HG02852 (cell line): ENCODE measurements around the gene GABPA.
"Not testable (repeated sequence)": the region's sequence is repeated elsewhere in the genome, so short reads cannot be mapped to it uniquely, and the experiment has no call there.

Experiments used
- ATAC-seq: cut with Tn5 transposase; IDR thresholded peaks from one replicate; pipeline ENCODE4 v1.9.1; 2021; ENCODE audit warnings: mild to moderate bottlenecking, moderate library complexity; ENCODE audit not compliant: unreplicated experiment

The GABPA gene

DNA sequence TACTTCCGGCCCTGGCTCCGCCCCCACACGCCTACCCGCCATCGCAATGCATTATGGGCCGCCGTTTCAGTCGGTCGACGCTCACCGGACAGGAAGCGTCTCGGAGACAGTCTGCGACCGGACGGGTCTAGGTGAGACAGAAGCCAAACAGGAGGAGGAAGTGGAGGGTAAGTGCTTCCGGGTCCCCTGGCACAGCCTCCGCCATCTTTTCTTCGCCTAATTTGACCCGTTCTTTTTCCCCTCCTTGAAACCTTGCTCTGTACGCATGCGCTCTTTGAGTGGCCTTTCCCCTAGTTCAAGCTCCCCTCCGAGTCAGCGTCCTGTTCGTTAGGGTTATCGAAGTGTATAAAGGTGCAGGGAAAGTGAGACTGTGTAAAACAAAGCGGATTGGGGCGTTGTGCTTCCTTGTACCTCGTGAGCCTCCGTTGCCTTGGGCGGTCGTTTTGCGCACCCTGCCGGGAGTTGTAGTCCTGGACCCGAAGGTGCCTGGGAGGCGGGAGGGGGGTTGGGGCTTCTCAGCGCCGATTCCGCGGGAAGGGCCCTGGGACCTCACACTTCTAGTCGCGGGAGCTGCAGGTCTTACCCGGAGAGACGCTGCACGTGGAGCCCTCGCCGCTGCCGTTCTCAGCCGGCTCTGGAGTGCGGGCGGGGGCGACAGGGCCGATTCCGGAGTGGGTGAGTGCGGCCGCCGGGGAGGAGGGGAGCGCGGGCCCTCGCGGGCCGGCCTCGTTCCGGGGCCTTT is at the start of gene GABPA, which contains the start of gene ATP5PF:
GABPA (plus strand) TSS at position 69 of the 742 bp plus-strand sequence. CDS start 6,627 bp downstream, outside the sequence.
ATP5PF (minus strand) TSS at position 1 of the 742 bp plus-strand sequence. CDS start 5,110 bp downstream, outside the sequence.
- peak; percentile 85 for ATAC-seq

DNA sequence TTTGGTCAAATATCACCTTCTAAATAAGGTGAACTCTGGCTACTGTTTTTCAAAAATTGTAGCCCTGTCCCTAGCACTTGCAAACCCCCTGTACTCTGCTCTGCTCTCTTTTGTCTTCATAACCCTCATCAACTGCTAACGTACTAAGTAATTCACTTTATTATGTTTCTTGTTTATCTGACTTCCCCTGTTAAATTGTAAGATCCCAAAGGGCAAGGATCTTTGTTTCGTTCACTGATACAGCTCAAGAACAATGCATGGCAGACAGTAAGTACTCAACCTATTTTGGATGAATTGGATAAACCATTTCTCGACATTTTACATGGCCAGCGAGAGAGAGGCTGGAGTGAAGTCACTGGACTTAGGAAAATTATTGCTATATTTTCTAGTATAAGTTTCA is 47.0 kb upstream of the GABPA start:
- no peak for ATAC-seq

GRCh38 chr21:25688275-25689155 is 46.3 kb upstream of the GABPA start:
- ATAC-seq = no peak

GRCh38 chr21:25689226-25689625 is 45.5 kb upstream of the GABPA start:
- ATAC-seq = no peak

GRCh38 chr21:25691976-25692375 is 42.8 kb upstream of the GABPA start:
- ATAC-seq = no peak

GRCh38 chr21:25695461-25695860 is 39.3 kb upstream of the GABPA start:
- ATAC-seq = not testable (repeated sequence)

- ATAC-seq = no peak
Observed at GRCh38 chr21:25700741-25701140, 34.0 kb upstream of the GABPA start.

GRCh38 chr21:25701529-25701928 is 33.2 kb upstream of the GABPA start:
- ATAC-seq = no peak

DNA sequence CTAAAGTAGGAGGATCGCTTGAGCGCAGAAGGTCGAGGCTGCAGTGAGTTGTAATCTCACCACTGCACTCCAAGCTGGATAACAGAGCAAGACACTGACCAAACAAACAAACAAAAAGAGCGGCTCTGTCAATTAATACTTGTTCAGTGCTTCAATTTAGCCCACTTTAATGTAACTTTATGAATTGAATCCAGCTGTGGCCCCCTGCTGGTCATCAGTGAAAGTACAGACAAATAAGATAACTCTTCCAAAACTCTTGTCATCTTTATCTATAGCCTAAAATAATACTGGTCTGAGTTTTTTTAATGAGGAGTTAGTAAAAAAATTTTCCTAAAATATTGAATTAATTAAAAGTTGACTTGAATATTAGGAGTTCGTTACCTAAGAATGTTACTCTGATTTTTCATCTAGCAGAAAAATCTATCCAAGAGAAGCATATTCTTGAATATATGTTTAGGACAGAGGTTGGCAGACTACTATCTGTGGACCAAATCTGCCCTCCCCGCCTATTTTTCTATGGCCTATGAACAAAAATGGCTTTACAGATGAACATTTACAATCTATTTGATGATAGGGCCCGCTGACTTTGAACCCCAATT is 26.2 kb upstream of the GABPA start:
- ATAC-seq = no peak

GRCh38 chr21:25709684-25710265 is 25.0 kb upstream of the GABPA start:
- ATAC-seq = no peak

- no peak for ATAC-seq
Observed at GRCh38 chr21:25710550-25710949, 24.2 kb upstream of the GABPA start.

DNA sequence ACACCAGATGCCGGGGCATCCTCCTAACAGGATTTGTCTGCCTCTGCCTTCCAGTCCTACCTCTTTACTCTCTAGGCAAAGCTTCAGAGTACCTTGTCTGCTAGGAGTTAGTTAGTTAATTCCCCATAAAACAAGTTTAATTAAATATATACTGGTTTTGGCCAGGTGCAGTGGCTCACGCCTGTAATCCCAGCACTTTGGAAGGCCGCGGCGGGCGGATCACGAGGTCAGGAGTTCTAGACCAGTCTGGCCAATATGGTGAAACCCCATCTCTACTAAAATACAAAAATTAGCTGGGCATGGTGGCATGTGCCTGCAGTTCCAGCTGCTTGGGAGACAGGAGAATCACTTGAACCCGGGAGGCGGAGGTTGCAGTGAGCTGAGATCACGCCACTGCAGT is 20.7 kb upstream of the GABPA start:
- ATAC-seq = not testable (repeated sequence)

DNA sequence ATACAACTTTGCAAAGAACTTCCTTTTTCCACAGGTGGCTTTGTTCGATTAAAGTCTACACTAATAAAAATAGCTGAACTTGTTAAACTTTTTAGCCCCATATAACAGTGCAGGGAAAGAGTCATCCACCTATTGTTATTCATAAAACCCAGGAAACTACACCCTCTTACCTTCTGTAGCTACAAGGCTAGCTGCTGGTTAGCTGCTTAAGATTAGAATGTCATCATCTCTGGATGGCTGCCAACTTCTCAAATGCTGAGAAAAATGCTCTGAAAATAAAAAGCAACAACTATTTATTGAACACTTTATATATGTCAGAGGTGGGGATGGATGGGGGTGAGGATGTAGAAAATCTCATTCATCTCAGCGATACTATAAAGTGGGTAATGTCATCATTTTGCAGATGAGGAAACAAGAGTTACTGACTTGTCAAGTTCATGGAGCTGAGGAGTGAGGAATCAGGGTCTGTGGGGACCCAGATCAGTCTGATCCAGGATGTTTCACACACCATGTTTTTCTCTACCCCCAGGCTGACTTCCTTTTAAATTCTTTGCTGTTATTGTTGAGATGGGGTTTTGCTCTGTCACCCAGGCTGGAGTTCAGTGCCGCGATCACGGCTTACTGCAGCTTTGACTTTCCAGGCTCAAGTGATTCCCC is 17.2 kb upstream of the GABPA start:
- ATAC-seq = no peak

DNA sequence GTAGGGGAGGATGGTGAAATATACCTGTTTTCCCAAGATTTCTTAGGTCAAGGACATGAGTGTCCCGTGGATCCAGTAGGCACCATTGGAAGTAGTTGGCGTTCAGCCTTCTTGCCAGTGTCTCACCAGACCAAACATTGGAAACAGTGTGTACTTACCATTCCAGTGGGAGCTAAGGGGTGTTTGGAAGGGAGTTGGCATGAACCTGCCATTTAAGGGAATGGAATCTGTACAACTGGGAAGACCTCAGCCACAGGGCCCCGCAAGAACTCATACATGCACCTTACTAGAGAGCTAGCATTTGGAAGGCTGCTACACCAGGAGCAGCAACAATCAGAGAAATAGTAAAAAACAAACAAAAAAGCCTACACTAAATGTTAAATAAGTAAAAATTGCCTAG is 12.8 kb upstream of the GABPA start:
- ATAC-seq = no peak

DNA sequence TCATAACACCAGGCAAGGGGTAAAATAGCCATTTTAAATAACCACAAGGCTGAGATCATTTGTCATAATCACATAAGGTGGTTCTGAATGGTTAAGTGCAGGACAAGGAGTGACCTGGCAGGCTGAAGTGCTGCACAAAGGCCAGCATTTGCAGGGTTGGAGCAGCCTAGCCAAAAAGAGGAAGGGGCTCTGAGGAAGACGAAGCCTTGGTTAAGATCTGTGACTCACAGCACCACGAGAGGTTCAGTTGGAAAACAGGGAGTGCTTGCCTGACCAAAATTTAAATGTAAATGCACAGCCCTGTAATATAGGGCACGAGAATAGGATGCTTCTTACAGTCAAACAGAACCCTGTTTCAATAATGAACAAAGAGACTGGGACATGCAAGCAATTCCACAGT is 12.1 kb upstream of the GABPA start:
- ATAC-seq = no peak

DNA sequence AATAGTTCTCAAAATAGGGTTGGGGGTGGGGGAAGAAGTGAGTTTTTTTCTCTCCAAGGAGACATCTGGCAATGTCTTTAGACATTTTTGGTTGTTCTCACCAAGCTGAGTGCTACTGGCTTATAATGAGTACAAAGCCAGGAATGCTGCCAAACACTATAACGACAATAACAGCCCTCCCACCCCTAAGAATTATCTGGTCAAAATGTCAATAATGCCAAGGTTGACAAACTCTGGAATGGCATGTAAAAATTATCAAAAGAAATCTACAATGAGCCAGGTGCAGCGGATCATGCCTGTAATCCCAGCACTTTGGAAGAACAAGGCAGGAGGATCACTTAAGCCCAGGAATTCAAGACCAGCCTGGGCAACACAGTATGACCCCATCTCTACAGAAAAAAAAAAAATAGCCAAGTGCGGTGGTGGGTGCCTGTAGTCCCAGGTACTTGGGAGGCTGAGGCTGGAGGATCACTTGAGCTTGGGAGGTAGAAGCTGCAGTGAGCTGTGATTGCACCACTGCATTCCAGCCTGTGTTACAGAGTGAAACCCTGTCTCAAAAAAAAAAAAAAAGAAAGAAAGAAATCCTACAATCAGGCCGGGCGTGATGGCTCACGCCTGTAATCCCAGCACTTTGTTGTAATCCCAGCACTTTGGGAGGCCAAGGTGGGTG is 2.5 kb upstream of the GABPA start:
- ATAC-seq = no peak

- ATAC-seq = peak; percentile 3
Observed at GRCh38 chr21:25733859-25734653, 716 bp upstream of the GABPA start.

GRCh38 chr21:25734654-25734903 is 193 bp upstream of the GABPA start:
- ATAC-seq = peak; percentile 0
